GM12872 (cell line): ENCODE results near the gene TRIM66.

Source experiments
- CTCF ChIP-seq: IDR thresholded peaks from 3 replicates; pipeline ENCODE4 v1.5.1; 2011; ENCODE audit warnings: low read depth, mild to moderate bottlenecking, low read length, moderate library complexity; ENCODE audit not compliant: insufficient read depth

The TRIM66 gene

GRCh38 chr11:8631395-8632118 is 50.9 kb downstream of the TRIM66 start:
- no peak for TF ChIP-seq CTCF

- TF ChIP-seq CTCF, result no peak
Observed at GRCh38 chr11:8624698-8625097, 57.8 kb downstream of the TRIM66 start.

- no peak for TF ChIP-seq CTCF
Observed at GRCh38 chr11:8621147-8621546, 61.3 kb downstream of the TRIM66 start.

GRCh38 chr11:8617063-8617462 is 65.4 kb downstream of the TRIM66 start:
- no peak for TF ChIP-seq CTCF

GRCh38 chr11:8615291-8616032 is 67.0 kb downstream of the TRIM66 start:
- no peak for TF ChIP-seq CTCF

- no peak for TF ChIP-seq CTCF
Observed at GRCh38 chr11:8614497-8614896, 68.0 kb downstream of the TRIM66 start.

GRCh38 chr11:8613036-8613435 is 69.4 kb downstream of the TRIM66 start:
- no peak for TF ChIP-seq CTCF
